ENCODE results near the gene SMG6. TPM values are rescaled to one million over a fixed set of nuclear protein-coding genes. Genes with fewer than 3 reads are reported as not detected.
A peak's percentile ranks its signal among the peaks of the same experiment; 100 is the strongest.

Gene SMG6
- total RNA-seq, 2 experiments from 2014 or later, result 39.3 to 39.7 TPM

DNA sequence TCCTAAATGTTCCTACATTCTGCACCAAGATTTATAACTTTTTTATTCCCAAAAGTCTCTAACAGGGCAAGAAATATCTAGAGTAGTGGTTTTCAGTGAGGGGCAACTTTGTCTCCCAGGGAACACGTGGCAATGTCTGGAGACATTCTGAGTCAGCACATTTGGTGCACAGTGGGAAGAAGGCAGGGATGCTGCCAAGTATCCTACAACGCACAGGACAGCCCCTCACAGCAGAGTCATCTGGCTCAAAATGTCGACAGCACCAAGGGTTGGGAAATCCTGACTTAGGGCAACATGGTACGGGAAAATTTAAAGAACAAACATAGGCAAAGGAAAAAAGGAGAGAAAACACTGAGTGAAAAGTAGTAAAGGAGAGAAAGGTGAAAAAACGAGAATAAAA is 61.8 kb downstream of the SMG6 start:
- Mint-ChIP-seq H3K9me3 (no peaks in the 10 kb centered on the region), H3K4me1 (ENCODE audit: low read depth) (peaks cover 23% of the 10 kb centered on the region), H3K27me3 (no peaks in the 10 kb centered on the region), H3K4me3 (no peak overlapping the region), H3K36me3 (ENCODE audit: low read depth) (peaks cover 76% of the 10 kb centered on the region), H3K27ac (no peak overlapping the region)
- POLR2A ChIA-PET, result no interaction called here
- ATAC-seq (ENCODE audit: poor library complexity), result no peak
- CTCF ChIA-PET, result no interaction called here
- TF ChIP-seq, protein P1, sequence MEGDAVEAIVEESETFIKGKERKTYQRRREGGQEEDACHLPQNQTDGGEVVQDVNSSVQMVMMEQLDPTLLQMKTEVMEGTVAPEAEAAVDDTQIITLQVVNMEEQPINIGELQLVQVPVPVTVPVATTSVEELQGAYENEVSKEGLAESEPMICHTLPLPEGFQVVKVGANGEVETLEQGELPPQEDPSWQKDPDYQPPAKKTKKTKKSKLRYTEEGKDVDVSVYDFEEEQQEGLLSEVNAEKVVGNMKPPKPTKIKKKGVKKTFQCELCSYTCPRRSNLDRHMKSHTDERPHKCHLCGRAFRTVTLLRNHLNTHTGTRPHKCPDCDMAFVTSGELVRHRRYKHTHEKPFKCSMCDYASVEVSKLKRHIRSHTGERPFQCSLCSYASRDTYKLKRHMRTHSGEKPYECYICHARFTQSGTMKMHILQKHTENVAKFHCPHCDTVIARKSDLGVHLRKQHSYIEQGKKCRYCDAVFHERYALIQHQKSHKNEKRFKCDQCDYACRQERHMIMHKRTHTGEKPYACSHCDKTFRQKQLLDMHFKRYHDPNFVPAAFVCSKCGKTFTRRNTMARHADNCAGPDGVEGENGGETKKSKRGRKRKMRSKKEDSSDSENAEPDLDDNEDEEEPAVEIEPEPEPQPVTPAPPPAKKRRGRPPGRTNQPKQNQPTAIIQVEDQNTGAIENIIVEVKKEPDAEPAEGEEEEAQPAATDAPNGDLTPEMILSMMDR (IDR thresholded peaks at IDR 0.05), result no peak
- Histone ChIP-seq H3K4me3 (ENCODE audit: low read length) (no peak overlapping the region), H3K9me3 (ENCODE audit: control insufficient read depth in 1 of 2, insufficient read depth in 1 of 2, low read length in 2 of 2) (no peaks in the 10 kb centered on the region), H3K27ac (ENCODE audit: low read depth in 1 of 2, low read length in 2 of 2) (no peak overlapping the region), H3K27me3 (ENCODE audit: control insufficient read depth in 1 of 2, insufficient read depth in 2 of 2, low read length in 2 of 2) (no peaks in the 10 kb centered on the region), H3K4me1 (ENCODE audit: insufficient read depth, low read length) (peaks cover 13% of the 10 kb centered on the region), H3K36me3 (ENCODE audit: insufficient read depth, low read length) (peaks cover 60% of the 10 kb centered on the region)
- no peak for DNase-seq
- intact Hi-C loops (cut with DNase I, micrococcal nuclease), result loop anchor here in 1 of 2 experiments (10.0 kb wide), 1 partner anchor 47 kb away; no protein-coding TSS in a partner anchor

- H3K4me3 ChIP-seq (ENCODE audit: low read length), result no peak overlapping the region
- H3K36me3 ChIP-seq (ENCODE audit: insufficient read depth, low read length), result peaks cover 64% of the 10 kb centered on the region
- CTCF ChIA-PET, result interaction anchor here (1.5 kb wide), 1 partner anchor 184 kb away, joined by 4 read pairs; no protein-coding TSS in a partner anchor
- Mint-ChIP-seq H3K9me3 (no peaks in the 10 kb centered on the region), H3K27me3 (no peaks in the 10 kb centered on the region), H3K27ac (peak overlapping the region; percentile 59), H3K36me3 (ENCODE audit: low read depth) (peaks cover 85% of the 10 kb centered on the region), H3K4me1 (ENCODE audit: low read depth) (peaks cover 23% of the 10 kb centered on the region), H3K4me3 (no peak overlapping the region)
- no peak for ATAC-seq (ENCODE audit: poor library complexity)
- intact Hi-C loops (cut with DNase I, micrococcal nuclease), result loop anchor here in 1 of 2 experiments (10.0 kb wide), 1 partner anchor 46 kb away; no protein-coding TSS in a partner anchor
- no peak overlapping the region for H3K27ac ChIP-seq (ENCODE audit: low read depth in 1 of 2, low read length in 2 of 2)
- no peaks in the 10 kb centered on the region for H3K27me3 ChIP-seq (ENCODE audit: control insufficient read depth in 1 of 2, insufficient read depth in 2 of 2, low read length in 2 of 2)
- POLR2A ChIA-PET, result no interaction called here
- H3K9me3 ChIP-seq (ENCODE audit: control insufficient read depth in 1 of 2, insufficient read depth in 1 of 2, low read length in 2 of 2), result no peaks in the 10 kb centered on the region
- DNase-seq, result no peak
- TF ChIP-seq, protein P1 (IDR thresholded peaks at IDR 0.05), result no peak
- H3K4me1 ChIP-seq (ENCODE audit: insufficient read depth, low read length), result peaks cover 13% of the 10 kb centered on the region
These were observed 63.0 kb downstream of the SMG6 start for GRCh38 chr17:2240541-2240940.

DNA sequence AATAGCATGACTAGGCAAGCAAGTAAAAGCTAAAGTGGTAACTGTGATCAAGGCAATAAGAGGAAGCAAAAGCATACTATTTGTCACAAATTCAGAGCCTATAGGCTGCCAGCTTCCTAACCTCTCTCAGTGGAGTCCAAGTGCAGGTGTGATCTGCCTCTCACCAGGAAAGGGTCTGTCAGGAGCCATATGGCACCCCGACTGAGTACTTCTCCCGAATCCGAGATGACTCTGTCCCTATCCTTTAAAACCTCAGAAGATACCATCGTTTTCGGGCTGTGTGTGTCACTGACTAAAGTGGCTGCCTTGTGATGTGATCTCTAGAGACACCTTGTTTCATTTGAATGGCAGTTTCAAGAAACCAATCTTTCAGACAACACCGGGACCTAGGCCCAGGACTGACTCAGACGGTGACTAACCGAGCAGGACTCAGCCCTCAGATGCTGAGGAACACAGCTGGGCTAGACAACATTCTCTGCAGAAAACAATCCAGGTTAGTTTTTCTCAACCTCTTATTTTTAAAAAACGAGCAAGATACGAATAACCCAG is 63.6 kb downstream of the SMG6 start:
- POLR2A ChIA-PET, result no interaction called here
- Histone ChIP-seq H3K4me3 (ENCODE audit: low read length) (no peak overlapping the region), H3K36me3 (ENCODE audit: insufficient read depth, low read length) (peaks cover 70% of the 10 kb centered on the region)

More for the DNA sequence above, 63.6 kb downstream of the SMG6 start:
- peaks cover 90% of the 10 kb centered on the region for H3K36me3 Mint-ChIP-seq (ENCODE audit: low read depth)
- no peaks in the 10 kb centered on the region for H3K27me3 ChIP-seq (ENCODE audit: control insufficient read depth in 1 of 2, insufficient read depth in 2 of 2, low read length in 2 of 2)
- no peaks in the 10 kb centered on the region for H3K9me3 Mint-ChIP-seq
- intact Hi-C loops (cut with DNase I, micrococcal nuclease), result loop anchor here in 1 of 2 experiments (10.0 kb wide), 1 partner anchor 45 kb away; no protein-coding TSS in a partner anchor
- H3K27me3 Mint-ChIP-seq, result no peaks in the 10 kb centered on the region
- DNase-seq (peak in 6 of 14 experiments; percentile 14 to 49 (median 26)), ATAC-seq (ENCODE audit: poor library complexity) (peak; percentile 47)
- no peaks in the 10 kb centered on the region for H3K9me3 ChIP-seq (ENCODE audit: control insufficient read depth in 1 of 2, insufficient read depth in 1 of 2, low read length in 2 of 2)
- no peak overlapping the region for H3K27ac ChIP-seq (ENCODE audit: low read depth in 1 of 2, low read length in 2 of 2)
- peak overlapping the region; percentile 59 for H3K27ac Mint-ChIP-seq
- peaks cover 22% of the 10 kb centered on the region for H3K4me1 Mint-ChIP-seq (ENCODE audit: low read depth)
- H3K4me1 ChIP-seq (ENCODE audit: insufficient read depth, low read length), result peaks cover 12% of the 10 kb centered on the region
- CTCF ChIA-PET, result interaction anchor here (1.5 kb wide), 1 partner anchor 183 kb away, joined by 4 read pairs; no protein-coding TSS in a partner anchor
- H3K4me3 Mint-ChIP-seq, result peak overlapping the region; percentile 42
- TF ChIP-seq, protein P1 (IDR thresholded peaks at IDR 0.05), result no peak

Measured in CD4-positive, alpha-beta T cell (primary cell).